ENCODE measurements around the gene FLT3.

Gene FLT3

DNA sequence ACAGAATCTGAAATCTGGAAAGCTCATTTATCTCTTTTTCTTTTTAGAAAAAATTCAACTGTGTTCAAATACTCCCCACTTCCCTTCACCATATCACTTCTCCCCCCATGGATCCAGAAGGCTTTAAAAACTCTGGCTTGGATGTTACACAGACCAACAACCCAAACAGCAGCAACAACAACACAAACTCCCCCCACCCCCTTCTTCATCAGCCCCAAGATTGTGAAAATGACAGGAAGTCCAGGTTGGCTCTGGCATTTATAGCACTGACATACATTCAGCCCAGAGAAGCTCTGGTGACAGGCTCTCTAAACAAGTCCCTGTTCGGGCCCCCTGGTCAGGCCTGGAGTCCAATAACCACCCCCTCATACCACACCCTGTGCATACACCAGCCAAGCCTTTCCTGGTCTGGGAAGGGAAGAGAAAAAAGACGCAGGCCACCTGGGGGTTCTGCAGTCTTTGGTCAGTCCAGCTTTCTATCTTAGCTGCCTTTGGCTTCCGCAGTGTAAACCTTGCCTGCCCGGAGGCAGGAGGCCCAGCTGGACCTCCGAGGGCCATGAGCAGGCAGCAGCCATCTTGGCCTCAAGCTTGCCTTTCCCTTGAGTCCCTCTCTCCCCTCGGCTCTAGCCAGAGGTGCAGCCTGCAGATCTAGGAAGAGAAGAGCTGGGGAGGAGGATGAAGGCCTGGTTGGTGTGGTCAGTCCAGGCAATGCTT, 138.1 kb downstream of the FLT3 start:
- DNase-seq (ENCODE audit: low read depth, low spot score) = no peak

GRCh38 chr13:27961227-27962085, 138.9 kb downstream of the FLT3 start:
- no peak for DNase-seq (ENCODE audit: low read depth, low spot score)

- DNase-seq (ENCODE audit: low read depth, low spot score) = no peak
Measured at GRCh38 chr13:27960362-27961226, 139.8 kb downstream of the FLT3 start.

DNA sequence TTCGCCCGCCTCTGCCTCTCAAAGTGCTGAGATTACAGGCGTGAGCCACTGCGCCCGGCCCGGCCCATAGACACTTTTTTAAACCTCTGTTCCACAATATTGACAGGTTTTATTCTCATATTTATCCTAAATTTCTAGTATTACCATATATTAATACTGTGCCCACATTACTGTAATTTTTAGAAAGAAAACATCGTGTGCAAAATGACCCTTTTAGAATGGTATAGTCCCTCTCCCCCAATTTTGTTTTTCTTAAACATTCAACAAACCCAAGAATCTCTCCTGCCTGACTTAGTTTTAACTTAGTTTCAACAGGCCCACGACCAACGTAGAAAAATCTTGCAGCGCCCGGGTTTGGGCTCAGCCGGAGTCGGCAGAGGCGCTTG, 140.4 kb downstream of the FLT3 start:
- no peak for DNase-seq (ENCODE audit: low read depth, low spot score)

DNA sequence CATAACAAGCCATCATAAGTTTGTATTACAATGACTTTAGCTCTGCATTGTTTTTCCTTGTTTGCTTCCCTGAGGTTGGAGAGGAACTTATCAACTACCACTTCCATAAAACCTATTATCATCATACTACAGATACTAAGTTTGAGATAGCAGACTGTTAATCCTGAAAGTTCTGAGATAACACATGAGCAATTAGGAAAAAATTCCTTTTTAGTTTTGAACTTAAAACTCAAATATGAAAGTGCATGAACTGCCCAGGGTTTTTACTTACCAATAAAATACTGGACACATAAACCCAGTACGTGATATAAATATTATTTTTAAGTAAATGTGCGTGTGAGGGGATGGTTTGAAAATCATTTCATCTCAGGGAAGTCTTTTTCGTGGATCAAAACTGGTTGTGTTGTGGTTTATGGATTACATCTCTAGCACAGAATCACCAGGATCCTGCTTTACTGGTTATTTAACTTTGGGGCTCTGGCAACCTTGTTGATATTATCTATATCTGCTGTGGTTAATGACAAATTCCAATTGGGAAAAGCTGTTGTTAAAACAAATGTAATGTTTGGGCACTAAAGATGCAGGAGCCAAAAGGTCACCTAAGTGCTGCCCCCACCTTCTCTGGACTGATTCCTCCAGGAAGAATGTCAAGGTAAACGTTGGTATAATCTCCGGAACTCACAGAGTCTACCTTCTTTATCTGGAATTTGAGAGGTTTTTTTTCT, 143.6 kb downstream of the FLT3 start:
- DNase-seq (ENCODE audit: low read depth, low spot score) = no peak

- no peak for DNase-seq (ENCODE audit: low read depth, low spot score)
Measured at GRCh38 chr13:27955014-27955591, 145.3 kb downstream of the FLT3 start.

- no peak for DNase-seq (ENCODE audit: low read depth, low spot score)
Measured at GRCh38 chr13:27954406-27954851, 145.9 kb downstream of the FLT3 start.

- DNase-seq (ENCODE audit: low read depth, low spot score) = no peak
Measured at GRCh38 chr13:27953676-27954405, 146.5 kb downstream of the FLT3 start.
